IPS-18a (cell line): ENCODE results near the gene PRSS33.

Experiments
- H3K27ac ChIP-seq: one replicate; pipeline ENCODE4 v1.5.1; 2013; ENCODE audit warnings: low read length
- H3K27me3 ChIP-seq: one replicate; pipeline ENCODE4 v1.6.1; 2013; ENCODE audit warnings: mild to moderate bottlenecking, low read length; ENCODE audit not compliant: control insufficient read depth, insufficient read depth
- H3K36me3 ChIP-seq: one replicate; pipeline ENCODE4 v1.6.1; 2013; ENCODE audit warnings: low read depth, low read length; ENCODE audit not compliant: control insufficient read depth
- H3K4me1 ChIP-seq: one replicate; pipeline ENCODE4 v1.6.1; 2013; ENCODE audit warnings: low read depth, low read length; ENCODE audit not compliant: control insufficient read depth
- H3K4me3 ChIP-seq: one replicate; pipeline ENCODE4 v1.5.1; 2013; ENCODE audit warnings: low read length
- H3K9ac ChIP-seq: one replicate; pipeline ENCODE4 v1.6.1; 2013; ENCODE audit warnings: mild to moderate bottlenecking, low read length, moderate library complexity
- H3K9me3 ChIP-seq: one replicate; pipeline ENCODE4 v1.6.1; 2013; ENCODE audit warnings: low read depth, low read length; ENCODE audit not compliant: control insufficient read depth

PRSS33 gene

DNA sequence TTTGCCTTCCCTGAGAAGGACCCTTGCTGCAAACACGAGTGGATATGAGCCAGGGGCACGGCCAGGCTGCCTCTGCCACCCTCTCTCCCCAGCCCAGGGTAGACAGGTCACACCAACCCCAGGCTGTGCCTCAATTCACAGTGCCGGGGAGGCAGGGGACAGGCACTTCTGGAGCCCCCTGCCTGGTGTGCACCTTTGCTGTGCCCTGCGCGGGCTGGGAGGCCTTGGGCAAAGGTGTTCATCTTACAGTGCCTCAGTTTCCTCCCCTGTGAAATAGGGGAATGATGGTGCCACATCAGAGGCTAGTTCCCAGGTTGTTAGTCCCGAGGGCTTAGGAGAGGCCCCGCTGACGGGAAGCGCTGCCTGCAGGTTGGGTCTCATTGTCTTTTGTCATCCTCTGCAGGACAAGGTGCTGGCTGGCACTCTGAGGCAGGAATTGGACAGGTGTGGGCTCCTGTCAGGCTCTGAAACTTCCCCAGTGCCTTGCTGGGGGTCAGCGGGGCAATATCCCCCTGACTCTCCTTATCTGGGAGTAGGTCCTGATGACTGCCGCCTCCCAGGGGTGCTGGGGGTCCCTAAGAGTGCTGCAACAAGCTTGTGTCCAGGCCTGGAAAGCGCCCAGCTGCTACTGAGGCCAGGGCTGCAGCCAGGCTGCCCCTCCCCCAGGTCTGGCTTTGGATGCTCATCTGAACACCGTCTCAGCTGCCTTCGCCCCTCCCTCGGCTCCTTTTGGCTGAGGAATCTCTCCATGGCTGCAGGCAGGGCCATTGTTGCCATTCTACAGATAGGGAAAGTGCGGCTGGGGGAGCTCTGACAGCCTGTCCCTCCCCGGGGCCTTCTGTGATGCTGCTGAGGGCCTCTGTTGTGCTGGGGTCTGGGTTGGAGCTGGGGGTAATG lies 32.8 kb upstream of the PRSS33 start:
- Histone ChIP-seq H3K4me1 (no peaks in the 10 kb centered on the region), H3K9ac (no peak overlapping the region), H3K27me3 (no peaks in the 10 kb centered on the region), H3K36me3 (no peaks in the 10 kb centered on the region), H3K27ac (no peak overlapping the region), H3K4me3 (no peak overlapping the region), H3K9me3 (no peaks in the 10 kb centered on the region)

- no peaks in the 10 kb centered on the region for H3K27me3 ChIP-seq
These were observed 32.0 kb upstream of the PRSS33 start for GRCh38 chr16:2819179-2819938.

DNA sequence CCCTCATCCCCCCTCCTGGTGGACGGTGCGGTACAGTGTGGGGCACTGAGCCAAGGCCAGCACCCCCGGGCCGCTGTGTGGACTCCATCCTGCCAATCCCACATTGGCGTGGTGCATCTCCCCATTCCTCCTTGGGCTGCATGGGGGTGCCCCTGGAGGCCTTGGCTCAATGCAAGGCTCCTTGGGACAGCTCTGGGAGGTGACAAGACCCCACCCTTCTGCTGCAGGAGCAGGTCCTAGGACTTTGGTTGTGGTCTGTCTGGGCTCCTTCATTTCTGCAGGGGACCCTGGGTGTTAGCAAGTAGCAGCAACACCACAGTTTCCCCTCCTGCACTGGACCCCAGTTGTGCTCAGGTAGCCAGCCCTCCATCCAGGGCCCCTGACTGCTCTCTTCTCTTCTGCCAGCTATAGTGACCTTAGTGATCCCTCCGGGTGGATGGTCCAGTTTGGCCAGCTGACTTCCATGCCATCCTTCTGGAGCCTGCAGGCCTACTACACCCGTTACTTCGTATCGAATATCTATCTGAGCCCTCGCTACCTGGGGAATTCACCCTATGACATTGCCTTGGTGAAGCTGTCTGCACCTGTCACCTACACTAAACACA lies 31.0 kb upstream of the PRSS33 start:
- Histone ChIP-seq H3K4me3 (no peak overlapping the region), H3K4me1 (no peaks in the 10 kb centered on the region), H3K36me3 (no peaks in the 10 kb centered on the region), H3K27me3 (no peaks in the 10 kb centered on the region), H3K9me3 (no peaks in the 10 kb centered on the region), H3K27ac (no peak overlapping the region), H3K9ac (no peak overlapping the region)

More at GRCh38 chr16:2819179-2819938, 32.0 kb upstream of the PRSS33 start:
- Histone ChIP-seq H3K27ac (no peak overlapping the region), H3K9me3 (no peaks in the 10 kb centered on the region), H3K4me1 (no peaks in the 10 kb centered on the region), H3K36me3 (no peaks in the 10 kb centered on the region), H3K4me3 (no peak overlapping the region), H3K9ac (no peak overlapping the region)

DNA sequence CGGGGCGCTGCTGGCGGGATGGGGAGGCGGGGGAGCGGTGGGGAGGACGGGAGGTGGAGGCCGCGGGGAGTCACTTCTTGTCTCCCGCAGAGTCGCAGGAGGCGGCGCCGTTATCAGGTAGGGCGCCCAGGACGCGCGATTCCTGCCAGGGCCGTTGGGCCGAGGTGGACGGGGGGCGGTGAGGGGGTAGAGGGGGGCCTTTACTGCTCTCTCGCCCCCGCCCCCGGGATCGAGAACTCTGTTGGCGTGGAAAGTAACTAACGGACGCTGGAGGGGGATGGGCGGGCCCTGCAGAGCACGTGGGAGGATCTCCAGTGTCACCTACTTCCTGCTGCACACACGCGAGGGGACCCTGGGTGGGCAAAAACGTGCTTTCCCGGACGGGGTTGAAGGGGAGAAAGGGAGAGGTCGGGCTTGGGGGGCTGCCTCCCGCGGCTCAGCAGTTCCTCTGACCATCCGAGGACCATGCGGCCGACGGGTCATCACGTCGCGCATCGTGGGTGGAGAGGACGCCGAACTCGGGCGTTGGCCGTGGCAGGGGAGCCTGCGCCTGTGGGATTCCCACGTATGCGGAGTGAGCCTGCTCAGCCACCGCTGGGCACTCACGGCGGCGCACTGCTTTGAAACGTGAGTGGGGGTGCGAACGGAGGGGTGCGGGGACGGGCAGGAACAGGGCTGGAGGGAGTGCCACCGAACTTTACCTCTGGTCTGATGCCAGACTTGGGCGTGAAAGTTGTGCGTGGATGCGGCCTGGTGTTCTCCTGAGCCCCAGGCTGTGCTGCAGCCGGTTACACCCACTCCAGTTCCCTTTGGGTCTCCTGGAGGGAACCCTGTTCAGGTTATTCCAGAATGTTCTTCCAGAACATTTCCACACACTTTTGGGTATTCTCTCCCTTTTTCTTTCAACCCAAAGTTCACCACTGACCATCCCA lies 30.2 kb upstream of the PRSS33 start:
- Histone ChIP-seq H3K4me1 (no peaks in the 10 kb centered on the region), H3K27me3 (no peaks in the 10 kb centered on the region), H3K9ac (no peak overlapping the region), H3K27ac (no peak overlapping the region), H3K36me3 (no peaks in the 10 kb centered on the region), H3K9me3 (no peaks in the 10 kb centered on the region), H3K4me3 (no peak overlapping the region)

GRCh38 chr16:2816751-2817339 lies 29.5 kb upstream of the PRSS33 start, which contains the start of gene PRSS21:
PRSS21 (plus strand) TSS chr16:2817237; CDS start chr16:2817269, 32 bp downstream.
- Histone ChIP-seq H3K4me3 (no peak within 1 kb of the TSS), H3K27ac (no peak within 1 kb of the TSS)

DNA sequence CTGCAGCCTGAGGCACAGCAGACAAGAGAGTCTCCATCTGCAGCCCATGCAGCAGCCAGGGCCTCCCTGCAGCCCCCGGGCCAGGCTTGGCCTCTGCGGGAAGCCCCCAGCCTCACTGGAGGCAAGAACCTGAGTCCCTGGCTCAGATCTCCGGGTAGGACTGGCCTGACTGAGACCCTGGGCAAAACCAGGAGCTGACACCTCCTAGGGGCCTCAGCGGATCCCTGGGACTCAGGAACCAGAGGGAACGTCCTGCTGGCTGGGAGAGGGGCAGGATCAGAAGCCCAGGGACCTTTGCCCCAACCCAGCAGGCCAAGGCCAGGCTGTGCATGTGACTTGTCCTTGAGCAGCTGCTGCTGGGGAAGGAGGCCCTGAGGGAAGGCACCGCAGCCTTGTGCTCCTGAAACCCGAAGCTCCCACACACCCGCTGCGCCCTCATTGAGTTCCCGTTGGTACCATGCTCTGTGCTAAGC lies 28.0 kb upstream of the PRSS33 start:
- Histone ChIP-seq H3K27me3 (no peaks in the 10 kb centered on the region), H3K9ac (no peak overlapping the region), H3K36me3 (no peaks in the 10 kb centered on the region), H3K9me3 (no peaks in the 10 kb centered on the region), H3K27ac (no peak overlapping the region), H3K4me3 (no peak overlapping the region), H3K4me1 (no peaks in the 10 kb centered on the region)

More at GRCh38 chr16:2816751-2817339, 29.5 kb upstream of the PRSS33 start, which contains the start of gene PRSS21:
- H3K27me3 ChIP-seq, result no peaks in the 10 kb centered on the region
- no peaks in the 10 kb centered on the region for H3K4me1 ChIP-seq
- H3K36me3 ChIP-seq, result no peaks in the 10 kb centered on the region
- H3K9me3 ChIP-seq, result no peaks in the 10 kb centered on the region
- H3K9ac ChIP-seq, result no peak within 1 kb of the TSS

GRCh38 chr16:2814551-2815298 lies 27.4 kb upstream of the PRSS33 start:
- H3K4me1 ChIP-seq, result no peaks in the 10 kb centered on the region
- H3K27ac ChIP-seq, result no peak overlapping the region
- no peaks in the 10 kb centered on the region for H3K9me3 ChIP-seq
- H3K27me3 ChIP-seq, result no peaks in the 10 kb centered on the region
- H3K9ac ChIP-seq, result no peak overlapping the region
- H3K36me3 ChIP-seq, result no peaks in the 10 kb centered on the region
- no peak overlapping the region for H3K4me3 ChIP-seq

GRCh38 chr16:2813771-2814221 lies 26.4 kb upstream of the PRSS33 start:
- no peak overlapping the region for H3K9ac ChIP-seq
- H3K4me1 ChIP-seq, result no peaks in the 10 kb centered on the region
- no peaks in the 10 kb centered on the region for H3K9me3 ChIP-seq
- H3K27me3 ChIP-seq, result no peaks in the 10 kb centered on the region
- no peak overlapping the region for H3K27ac ChIP-seq
- H3K36me3 ChIP-seq, result no peaks in the 10 kb centered on the region
- H3K4me3 ChIP-seq, result no peak overlapping the region

DNA sequence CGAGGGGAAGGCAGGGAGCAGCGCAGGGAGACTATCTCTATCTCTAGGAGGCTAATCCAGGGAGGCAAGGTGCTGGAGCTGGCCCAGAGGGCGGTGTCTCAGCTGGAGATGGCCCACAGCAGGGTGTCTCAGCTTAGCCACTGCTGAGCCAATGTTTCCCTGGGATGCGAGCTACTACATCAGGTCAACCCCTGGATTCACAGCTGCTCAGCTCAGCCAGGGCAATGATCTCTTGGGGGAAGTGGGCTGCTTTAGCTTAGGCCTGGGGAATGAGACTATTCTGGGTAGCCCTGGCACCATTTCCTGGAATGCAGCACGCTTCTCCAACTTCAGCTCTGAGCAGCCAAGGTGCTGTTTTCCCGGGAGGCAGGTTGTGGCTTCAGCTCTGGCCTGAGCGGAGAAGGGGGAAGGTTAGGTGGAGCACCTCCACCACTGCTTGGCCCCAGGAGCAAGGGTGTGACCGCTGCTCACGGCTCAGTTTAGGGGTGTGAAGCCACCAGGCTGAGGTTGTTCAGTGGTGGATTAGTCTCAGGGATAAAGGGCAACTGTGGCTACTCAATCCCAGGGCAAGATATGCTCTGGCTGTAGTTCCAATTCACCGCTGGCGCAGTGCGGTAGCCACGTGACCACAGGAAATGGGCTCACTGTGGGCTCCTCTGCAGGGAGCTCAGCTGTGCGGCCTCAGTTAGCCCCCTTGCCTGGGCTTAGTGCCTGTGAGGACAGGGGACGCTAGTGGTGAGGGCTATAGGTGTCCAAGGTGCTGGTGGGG lies 24.5 kb upstream of the PRSS33 start:
- H3K4me3 ChIP-seq, result no peak overlapping the region
- no peaks in the 10 kb centered on the region for H3K9me3 ChIP-seq
- H3K9ac ChIP-seq, result no peak overlapping the region
- no peaks in the 10 kb centered on the region for H3K4me1 ChIP-seq
- H3K27ac ChIP-seq, result no peak overlapping the region
- no peaks in the 10 kb centered on the region for H3K27me3 ChIP-seq
- H3K36me3 ChIP-seq, result no peaks in the 10 kb centered on the region
